Measurements from ENCODE around the gene ST6GALNAC2.
"Not testable (repeated sequence)": the region's sequence is repeated elsewhere in the genome, so short reads cannot be mapped to it uniquely, and the experiment has no call there.

Gene ST6GALNAC2

DNA sequence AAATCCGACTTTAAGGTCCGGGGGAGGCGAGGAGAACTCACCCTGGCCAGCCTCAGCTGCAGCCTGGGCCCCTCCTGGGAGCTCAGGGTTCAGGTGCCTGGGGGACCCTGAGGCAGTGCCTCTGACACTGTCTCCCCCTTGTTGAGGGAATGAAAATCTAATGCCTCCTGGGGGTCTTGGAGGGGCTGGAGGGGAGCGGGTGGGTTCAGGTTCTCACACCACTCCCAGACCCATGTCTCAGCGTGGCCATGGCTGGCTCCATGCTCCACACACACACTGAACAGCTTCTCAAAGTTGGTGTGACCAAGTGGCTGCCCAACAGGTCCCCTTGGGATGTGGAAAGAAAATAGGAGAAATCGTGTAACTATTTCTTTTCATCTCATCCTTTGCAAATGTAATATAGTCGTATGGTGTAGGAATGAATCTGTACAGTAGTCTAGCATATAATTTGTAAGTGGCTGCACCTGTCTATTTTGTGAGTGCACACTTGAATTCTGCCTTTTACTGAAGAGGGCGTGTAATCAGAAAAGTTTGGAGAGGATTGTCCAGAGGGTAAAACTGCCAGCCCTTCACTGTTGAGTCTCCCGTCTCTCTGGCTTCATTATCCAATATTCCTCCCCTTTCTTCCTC lies 46.6 kb downstream of the ST6GALNAC2 start:
- no peak for DNase-seq

DNA sequence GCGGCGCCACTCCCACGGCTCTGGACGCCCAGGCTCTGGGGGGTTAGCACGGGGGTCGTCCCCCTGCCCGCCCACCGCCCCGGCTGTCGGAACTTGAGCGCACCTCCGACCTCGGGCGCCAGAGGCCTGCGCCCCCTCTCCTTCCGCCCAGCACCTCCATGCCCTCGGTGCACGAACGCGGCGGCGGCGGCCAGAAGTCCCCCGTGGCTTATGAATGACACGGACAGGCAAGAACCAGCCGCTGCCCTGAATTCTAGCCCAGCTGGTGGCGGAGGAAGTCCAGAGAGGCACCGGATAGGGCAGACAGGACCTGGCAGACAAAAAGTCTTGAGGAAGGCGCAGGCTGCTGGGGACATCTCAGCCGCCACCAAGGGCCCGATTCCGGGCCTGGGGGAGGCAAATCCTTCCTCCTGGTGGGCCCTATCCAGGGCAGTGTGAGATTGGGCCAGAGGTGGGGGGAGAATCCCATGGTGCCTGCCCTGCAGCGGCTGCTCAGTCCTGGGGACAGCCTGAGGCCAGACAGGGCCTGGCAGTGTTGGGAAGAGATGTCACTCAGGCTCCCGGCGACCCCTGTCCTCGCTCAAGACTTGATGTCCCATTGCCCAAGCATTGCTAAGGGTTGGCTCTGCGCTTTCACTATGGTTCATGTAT lies 47.3 kb downstream of the ST6GALNAC2 start:
- DNase-seq: no peak

DNA sequence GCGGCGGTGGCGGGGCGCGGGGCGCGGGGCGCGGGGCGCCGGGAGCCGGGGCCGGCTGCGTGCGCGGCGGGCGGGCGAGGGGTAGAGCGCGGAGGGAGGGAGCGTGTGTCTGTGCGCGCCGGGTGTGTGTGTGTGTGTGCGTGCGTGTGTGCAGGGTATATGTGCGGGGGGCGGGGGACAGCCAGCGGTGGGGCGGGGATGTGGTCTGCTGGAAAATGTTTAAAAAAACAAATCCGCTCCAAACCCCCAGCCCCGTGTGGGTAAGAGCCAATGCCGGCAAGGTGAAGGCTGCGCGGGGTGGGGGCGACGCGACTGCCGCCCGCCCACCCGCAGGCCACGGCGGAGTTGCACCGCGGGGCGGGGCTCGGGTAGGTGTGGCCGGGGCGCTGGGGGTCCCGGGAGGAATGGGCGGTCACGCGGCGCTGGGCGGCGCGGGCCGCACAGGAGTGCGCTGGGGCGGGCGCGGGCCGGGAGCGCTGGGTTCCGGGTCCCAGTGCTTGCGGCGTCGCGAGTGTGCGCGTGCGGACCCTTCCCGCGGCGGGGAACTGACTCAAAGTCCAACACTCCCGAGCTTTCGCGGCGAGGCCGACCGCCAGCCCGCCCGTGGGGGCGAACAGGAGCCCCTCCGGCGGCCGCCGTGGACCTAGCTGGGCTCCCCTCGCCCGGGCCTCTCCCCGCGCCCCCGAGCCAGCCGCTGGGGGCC lies 47.9 kb downstream of the ST6GALNAC2 start, which contains the start of gene CYGB:
Gene CYGB (minus strand): TSS at position 132 of the 703 bp plus-strand sequence. CDS start 167 bp downstream, outside the sequence.
- DNase-seq: no peak

DNA sequence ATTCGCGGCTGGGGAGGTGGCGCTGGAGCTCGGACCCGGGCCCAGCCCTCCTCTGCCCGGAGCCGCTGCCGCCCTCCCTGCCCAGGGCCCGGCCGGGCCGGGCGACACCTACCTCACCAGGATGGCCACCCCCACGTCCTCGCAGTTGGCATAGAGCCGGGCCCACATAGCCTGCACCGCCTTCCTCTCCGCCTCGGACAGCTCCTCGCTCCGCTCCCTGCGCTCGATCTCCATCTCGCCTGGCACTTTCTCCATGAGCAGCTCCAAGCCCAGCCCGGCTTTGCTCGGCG lies 48.4 kb downstream of the ST6GALNAC2 start:
- no peak for DNase-seq

DNA sequence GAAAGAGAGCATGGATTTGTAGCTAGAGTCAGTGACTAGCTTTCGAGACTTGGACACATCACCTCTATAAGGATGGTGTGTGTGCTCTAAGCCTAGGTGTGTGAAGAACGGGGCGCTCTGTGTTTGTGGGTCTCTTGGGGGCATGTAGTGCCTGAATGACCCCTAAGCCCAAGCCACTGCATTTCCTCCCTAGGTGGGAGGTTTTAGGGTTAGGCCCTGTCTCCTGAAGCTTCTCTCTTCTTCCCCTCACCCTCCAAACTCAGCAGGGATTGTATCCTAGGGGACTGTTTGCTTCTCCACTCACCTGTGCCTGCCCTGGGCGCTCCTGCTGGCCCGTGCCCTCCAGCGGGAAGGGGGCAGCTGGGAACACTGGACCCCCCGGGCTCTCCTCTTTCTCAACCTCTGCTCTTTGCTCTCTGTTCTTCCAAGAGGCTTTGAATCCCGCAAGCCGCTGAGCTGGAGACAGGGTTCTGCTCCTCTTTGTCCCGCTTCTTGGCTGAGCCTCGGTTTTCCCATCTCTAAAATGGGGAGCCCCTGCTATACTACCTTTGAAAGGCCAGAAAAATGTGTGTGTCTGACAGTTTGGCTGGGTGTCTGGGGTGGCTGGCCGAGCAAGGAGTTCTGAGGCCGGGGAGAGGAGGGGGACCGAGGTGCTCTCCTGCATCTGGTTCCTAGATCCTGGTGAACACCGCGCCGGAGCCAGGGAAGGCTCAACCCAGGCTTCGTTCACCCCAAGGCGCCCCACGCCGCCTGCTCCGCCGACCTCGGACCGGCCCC lies 49.0 kb downstream of the ST6GALNAC2 start:
- DNase-seq: no peak

DNA sequence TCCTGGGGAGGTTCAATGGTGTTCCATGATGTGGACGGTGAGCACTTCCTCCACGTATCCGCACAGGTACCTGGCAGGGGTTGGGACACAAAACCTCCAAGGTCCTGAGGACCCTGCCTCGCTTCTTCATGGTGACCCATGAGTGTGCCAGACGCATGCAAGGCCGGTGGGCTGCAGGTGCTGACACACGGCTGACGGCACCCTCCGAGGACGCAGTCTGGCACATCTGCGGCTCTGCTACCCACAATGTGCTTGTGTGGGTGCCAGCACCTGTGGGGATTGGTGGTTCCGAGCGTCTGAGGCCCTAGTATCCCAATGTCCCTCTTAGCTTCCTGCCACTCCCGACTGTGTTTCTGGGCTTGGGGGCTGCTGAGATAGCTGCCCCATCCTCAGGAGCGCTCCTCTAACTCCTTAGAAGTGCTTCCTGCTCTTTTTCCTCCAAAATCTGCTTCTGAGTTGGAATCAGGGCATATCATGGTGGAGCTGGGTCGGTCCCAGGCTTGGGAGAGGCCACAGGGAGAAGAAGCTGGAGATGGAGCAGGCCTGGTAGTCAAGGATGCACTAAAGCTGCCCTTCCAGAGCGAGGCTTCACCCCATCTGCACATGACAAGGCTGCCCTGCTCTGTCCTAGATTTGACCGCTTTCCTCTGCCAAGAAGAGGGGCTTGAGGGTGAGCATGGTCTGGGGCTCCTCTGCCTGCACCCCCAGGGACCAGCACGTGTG lies 49.7 kb downstream of the ST6GALNAC2 start:
- DNase-seq: no peak

DNA sequence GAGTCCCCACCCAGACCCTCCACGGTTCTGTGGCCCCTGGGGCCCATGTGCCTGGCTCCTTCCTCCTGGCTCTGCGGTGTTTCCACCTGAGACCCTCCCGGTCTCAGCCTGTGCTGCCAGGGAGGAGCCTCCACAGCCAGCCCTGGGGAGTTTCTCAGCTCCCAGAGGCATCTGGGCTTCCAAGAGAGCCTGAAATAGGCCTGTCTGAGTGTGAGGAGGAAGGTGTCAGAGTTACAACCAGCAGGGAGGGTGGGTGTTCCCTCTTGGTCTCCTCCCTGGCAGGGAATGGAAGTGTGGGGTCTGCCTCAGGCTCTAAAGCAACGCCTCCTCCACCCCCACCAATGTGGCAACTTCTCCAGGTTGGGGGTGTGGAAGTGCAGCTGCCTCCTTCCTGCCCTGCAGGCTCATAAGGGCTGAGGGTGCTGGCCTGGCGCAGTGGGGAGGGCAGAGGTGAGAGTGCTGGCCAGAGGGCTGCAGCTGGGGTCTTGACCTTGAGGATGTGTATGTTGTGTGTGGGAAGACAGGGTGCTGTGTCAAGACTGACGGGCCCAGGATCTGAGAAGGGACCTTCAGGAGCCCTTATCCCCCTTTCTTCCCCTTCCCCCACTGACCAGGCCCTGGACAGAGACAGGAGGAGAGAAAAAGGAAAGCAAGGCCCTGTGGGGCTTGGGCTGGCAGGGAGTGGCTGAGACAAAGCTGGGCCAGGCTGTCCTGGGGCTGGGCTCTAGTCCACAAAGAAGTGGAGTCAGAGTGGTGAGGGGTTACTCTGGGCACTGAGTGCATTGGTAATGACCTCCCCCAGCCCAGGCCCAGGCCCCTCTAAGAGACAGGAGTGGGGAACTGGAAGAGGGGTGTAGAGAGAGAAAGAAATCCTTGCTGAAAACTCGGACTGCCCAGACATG lies 50.6 kb downstream of the ST6GALNAC2 start:
- no peak for DNase-seq

DNA sequence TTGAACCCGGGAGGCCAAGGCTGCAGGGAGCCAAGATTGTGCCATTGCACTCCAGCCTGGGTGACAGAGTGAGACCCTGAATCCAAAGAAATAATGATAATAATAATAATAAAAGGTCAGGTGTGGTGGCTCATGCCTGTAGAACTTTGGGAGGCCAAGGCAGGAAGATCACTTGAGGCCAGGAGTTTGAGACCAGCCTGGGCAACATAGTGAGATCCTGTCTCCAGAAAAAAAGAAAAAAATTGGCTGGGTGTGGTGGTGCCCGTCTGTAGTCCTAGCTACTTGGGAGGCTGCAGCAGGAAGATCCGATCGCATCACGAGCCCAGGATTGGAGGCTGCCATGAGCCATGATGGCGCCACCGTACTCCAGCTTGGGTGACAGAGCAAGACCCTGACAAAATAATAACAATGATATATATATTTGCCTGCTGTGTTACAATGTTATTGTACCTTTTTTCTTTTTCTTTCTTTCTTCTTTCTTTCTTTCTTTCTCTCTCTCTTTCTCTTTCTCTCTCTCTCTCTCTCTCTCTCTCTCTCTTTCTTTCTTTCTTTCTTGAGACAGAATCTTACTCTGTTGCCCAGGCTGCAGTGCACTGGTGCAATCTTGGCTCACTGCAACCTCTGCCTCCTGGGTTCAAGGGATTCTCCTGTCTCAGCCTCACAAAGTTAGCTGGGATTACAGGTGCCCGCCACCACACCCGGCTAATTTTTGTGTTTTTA lies 51.9 kb downstream of the ST6GALNAC2 start:
- DNase-seq: not testable (repeated sequence)

DNA sequence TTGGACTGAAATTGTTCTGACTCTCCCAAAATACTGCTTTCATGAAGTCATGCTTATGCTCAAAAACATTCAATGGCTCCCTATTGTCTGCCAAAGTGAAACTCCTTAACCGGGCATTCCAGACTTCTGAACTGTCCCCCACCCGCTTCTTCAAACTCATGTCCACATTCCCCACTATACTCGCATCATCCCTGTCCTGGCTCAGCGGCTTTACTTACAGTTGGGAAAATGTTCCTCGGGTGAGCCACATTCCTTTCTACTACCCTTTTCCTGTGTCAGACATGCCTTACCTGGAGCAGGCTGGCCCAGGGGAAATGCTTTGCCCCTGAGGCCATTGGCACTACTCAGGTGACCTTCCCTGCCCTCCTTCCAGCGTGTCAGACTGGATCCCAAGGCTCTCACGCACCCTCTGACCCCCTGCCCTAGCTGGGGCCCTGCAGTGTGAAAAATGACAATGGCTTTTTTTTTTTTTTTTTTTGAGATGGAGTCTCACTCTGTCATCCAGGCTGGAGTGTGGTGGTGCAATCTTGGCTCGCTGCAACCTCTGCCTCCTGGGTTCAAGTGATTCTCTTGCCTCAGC lies 53.5 kb downstream of the ST6GALNAC2 start:
- DNase-seq: no peak

DNA sequence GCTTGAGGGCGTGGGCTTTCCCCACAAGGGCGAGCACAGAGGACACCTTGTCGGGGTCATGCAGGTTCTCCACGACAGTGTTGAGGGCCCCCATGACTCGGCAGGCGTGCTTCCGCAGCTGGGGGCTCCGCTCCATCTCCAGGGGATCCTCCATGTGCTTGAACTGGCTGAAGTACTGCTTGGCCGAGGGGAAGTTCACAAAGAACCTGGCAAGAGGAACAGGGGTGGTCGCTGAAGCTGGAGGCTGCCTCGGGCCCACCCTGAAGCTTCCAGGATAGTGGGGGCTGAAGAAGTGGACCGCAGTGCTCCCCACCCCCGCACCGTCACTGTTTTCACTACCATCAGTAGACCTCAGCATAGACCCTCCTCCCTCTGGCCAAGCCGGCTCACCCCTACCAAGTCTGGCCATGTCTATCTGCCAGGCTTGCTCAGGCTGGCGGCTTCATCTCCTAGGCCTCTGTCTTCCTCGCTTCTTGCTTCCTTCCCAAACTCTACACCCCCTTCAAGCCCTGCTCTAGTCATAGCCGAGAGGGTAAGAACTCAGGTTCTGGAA lies 54.1 kb downstream of the ST6GALNAC2 start:
- no peak for DNase-seq

DNA sequence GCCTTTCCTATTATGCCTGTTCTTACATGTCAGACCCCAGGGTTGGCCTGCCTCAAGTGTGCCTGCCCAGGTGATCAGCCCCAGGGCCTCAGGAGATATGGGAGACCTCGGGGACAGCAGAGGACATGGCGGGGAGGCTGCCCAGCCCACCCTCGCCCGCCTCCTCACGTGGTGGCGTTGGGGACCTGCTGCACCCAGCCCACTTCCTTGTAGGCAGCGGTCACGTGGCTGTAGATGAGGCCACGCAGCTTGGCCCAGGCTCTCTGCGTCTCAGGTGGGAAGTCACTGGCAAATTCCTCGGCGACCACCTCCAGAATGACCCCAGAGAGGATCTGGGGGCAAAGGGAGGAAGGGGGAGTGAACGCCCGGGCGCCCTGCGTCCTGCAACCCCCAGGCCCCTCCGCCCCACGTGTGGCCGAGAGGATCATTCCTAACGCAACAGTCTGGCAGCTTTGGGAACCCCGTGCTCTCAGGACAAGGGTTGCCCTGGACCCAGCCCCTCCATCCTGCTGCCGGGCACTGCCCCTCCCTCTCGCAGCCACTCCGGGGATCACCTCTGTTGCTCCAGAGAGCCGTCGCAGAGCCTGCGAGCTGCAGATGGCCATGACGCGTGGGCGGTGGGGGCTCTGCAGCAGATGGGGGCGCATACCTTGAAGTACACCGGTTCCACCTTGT lies 54.7 kb downstream of the ST6GALNAC2 start:
- DNase-seq: no peak

DNA sequence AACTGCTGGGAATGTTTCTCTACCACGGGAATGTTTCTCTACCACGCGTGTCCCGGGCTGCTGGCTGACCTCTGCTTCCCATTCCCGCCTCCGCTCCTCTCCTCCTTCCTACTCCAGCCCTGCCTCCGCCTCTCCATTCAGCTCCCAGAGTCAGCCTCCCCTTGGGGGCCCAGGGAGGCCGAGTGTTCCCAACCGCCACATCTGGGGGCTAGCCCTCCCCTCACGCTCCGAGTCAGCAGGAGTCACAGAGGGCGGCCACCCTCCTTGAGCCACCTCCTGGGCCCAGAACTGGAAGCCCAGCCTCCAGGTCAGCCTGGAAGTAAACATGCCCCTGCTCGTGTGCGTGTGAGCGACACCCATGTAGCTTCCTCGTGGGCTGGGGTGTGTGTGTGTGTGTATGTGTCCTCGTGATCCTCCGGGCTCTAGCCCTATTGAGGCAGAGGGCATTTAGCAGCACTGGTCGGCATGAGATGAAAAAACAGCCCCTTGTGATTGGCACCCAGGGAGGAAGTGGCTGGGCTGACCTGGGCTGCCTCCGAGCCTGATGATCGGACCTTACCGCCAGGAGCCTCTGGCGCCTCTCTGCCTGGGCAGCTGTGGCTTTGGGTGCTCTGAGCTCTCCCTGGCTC lies 55.5 kb downstream of the ST6GALNAC2 start:
- no peak for DNase-seq

DNA sequence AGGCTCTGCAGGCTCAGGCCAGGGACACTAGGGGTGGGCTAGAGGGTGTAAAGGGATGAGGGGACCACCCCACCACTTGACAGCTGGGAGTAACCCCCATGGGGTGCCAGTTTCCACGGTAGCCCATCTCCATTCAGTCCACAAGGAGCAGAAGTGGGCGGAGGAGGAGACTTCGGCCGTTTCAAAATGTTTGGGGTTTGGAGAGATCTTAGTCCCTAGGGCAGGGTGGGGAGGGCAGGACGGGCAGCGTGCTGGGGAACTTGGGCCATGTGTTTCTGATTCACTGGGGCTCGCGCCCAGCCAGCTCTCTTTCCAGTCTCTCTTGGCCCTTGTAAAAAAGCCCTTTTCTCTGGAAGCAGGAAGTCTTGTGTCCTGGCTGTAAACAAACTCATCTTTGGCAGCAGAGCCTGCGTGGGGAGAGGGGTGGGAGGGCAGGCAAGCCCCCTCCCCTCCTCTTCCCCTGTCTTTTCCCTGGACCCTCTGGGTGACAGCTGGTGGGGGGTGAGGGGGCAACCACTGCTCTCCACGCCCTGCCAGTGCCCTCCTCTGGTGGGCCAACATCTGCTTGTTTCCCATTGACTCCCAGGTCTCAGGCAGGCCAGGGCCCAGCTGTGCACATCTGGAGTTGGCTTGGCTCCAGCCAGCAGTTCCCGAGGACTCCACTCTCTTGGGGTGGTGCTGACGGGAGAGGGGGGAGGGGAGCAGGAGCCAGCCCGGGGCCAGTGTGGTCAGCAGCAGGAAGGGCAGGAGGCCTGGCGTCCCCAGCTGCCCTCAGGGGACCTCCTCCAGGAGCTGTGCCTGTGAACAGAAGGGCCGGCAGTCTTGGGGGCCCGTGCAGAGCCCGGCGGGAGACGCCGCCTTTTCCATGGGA lies 56.2 kb downstream of the ST6GALNAC2 start:
- DNase-seq: no peak

DNA sequence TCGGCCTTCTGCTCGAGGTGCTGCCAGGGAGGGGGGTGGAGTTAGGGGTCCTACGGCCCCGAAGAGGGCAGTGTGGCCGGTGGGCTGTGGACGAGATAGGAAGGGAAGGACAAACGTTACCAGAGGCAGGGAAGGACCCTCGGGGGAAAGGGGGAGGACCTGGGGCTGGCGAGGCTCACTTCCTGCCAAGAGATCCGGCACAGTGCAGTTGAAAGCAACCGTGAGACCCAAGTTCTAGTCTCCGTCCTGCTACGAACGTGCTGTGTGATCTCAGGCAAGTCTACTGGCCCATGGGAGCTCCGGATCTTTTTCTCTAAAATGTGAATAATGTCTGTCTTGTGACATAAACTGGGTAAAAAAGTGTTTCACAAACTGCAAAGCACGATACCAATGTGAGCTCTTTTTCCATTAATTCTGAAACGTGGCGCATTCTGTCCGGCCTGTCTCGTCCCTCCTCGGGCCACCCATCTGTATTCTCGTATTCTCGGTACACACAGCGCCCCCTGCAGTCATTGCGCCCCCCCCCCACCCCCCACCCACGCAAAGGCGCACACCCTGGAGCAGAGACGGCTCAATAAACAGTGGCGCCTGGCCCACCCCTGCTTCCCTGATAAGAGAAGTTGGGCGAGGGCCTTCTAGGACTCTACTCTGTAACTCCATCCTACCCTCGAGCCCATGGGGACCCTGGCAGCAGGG lies 57.0 kb downstream of the ST6GALNAC2 start:
- no peak for DNase-seq

DNA sequence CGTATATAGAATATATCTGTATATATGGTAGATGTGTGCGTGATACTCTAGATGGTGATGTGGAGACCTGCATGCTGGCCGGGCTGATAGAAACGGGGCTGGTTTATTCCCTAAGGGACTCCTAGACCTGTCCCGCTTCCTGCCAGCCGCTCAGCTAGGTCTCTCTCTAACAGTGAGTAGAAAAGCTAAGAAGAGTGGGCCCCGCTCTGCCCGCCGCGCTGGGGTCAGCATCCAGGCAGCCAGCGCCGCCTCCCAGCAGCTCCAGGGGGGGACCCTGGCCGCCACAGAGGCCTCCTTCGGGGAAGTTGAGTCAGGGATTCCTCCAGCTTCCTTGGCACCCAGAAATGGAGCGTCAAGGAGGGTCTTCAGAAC lies 57.5 kb downstream of the ST6GALNAC2 start:
- DNase-seq: no peak

DNA sequence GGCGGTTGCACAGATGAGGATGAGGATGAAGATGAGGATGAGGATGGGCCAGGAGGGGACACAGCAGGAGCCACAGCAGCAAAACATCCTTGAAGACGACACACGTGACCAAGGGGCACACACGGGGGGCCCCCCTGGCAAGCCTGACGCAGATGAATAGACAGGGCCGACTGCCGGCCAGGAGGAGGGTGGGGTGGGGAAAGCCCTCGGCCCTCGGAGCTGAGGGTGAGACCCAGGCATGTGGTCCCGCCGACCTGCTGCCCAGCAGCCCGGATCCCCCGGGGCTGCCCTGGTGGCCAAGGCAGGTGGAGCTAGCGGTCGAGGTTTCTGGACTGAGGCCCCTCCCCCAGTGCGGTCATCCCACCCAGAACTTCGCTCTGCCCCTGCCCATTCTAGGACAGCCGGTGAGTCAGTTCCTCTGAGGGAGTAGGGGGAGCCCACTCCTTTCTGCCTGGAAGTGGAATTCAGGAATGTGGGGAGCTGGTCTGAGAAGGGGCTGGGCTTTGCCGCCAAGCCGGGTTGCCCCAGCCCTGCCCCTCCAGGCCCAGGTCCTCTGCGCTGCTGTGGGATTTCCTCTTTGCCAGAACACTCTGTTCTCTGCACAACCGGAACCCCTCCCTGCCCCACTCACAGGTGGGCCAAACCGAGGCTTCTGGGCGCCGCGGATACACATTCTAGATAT lies 58.1 kb downstream of the ST6GALNAC2 start:
- no peak for DNase-seq

DNA sequence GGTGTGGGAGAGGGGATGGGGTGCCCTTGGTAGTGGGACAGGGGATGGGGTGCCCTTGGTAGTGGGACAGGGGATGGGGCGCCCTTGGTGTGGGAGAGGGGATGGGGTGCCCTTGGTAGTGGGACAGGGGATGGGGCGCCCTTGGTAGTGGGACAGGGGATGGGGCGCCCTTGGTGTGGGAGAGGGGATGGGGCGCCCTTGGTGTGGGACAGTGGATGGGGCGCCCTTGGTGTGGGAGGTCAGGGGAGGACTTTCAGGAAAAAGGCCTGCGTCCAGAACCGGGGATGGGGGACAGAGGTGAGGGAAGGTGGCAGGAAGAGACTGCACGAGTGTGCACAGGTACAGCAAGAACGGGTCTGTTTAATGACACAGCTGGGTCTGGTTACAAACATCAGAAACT lies 58.6 kb downstream of the ST6GALNAC2 start:
- DNase-seq: not testable (repeated sequence)
